Tibial nerve (tissue), 4 donors: ENCODE measurements around the gene ZNF184.

Experiments
- EP300 ChIP-seq, 2 donors: sonication (generic); formaldehyde crosslinking; IDR thresholded peaks; one replicate each; pipeline ENCODE4 v1.6.1; 2017; ENCODE audit warnings: antibody characterized with exemption in 2 of 2, mild to moderate bottlenecking in 1 of 2
- POLR2A ChIP-seq, 2 donors: fragments of 450-650 bp; IDR thresholded peaks; one replicate each; pipeline ENCODE4 v1.6.1; 2017; ENCODE audit warnings: antibody characterized with exemption in 2 of 2, mild to moderate bottlenecking in 2 of 2, moderate library complexity in 2 of 2
- TF ChIP-seq, protein P1 (sequence below), 5 experiments: fragments of 200-600 bp in 3 of 5; fragments of 450-650 bp in 2 of 5; sonication (generic) in 3 of 5; IDR thresholded peaks; one replicate each; pipeline ENCODE4 v1.5.1; 2016 to 2019; ENCODE audit warnings: antibody characterized with exemption in 5 of 5, mild to moderate bottlenecking in 3 of 5, moderate library complexity in 2 of 5

- TF ChIP-seq, protein P1, sequence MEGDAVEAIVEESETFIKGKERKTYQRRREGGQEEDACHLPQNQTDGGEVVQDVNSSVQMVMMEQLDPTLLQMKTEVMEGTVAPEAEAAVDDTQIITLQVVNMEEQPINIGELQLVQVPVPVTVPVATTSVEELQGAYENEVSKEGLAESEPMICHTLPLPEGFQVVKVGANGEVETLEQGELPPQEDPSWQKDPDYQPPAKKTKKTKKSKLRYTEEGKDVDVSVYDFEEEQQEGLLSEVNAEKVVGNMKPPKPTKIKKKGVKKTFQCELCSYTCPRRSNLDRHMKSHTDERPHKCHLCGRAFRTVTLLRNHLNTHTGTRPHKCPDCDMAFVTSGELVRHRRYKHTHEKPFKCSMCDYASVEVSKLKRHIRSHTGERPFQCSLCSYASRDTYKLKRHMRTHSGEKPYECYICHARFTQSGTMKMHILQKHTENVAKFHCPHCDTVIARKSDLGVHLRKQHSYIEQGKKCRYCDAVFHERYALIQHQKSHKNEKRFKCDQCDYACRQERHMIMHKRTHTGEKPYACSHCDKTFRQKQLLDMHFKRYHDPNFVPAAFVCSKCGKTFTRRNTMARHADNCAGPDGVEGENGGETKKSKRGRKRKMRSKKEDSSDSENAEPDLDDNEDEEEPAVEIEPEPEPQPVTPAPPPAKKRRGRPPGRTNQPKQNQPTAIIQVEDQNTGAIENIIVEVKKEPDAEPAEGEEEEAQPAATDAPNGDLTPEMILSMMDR (IDR thresholded peaks at IDR 0.05) = no peak
- TF ChIP-seq POLR2A (IDR thresholded peaks at IDR 0.05) (no peak), EP300 (IDR thresholded peaks at IDR 0.05) (no peak)
These were observed 1.2 kb upstream of the ZNF184 start for GRCh38 chr6:27474172-27474465.
